ENCODE data around the gene ANLN. TPM values are rescaled to one million over a fixed set of nuclear protein-coding genes. Genes with fewer than 3 reads are reported as not detected.
A peak's percentile ranks its signal among the peaks of the same experiment; 100 is the strongest.

Gene ANLN
- polyA plus RNA-seq, 3 donors: 0.12 to 1.1 (median 0.25) TPM

DNA sequence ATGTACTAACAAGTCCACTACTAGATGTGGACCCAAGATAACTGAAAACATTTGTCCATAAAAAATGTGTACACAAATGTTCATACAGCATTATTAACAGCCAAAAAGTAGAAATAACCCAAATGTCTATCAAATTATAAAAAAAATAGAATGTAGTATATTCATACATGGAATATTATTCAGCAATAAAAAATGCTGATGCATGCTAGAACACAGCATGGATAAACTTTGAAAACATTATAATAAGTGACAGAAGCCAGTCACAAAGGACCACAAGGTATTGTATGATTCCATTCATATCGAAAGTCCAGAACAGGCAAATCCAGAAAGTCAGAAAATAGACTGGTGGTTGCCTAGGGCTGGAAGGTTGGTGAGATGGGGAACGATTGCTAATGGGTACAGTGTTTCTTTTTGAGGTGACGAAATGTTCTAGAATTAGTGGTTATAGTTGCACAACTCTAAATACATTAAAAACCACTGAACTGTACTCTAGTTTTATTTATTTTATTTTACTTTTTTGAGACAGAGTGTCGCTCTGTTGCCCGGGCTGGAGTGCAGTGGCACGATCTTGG is 43.3 kb upstream of the ANLN start:
- intact Hi-C loops (cut with micrococcal nuclease): no loop called here
- no peaks in the 10 kb centered on the region for H3K36me3 ChIP-seq (replicated peaks in 1 of 2; ENCODE audit: control insufficient read depth in 1 of 2, insufficient read depth in 2 of 2, low read length in 2 of 2)
- Mint-ChIP-seq H3K4me3 (no peak overlapping the region), H3K36me3 (no peaks in the 10 kb centered on the region), H3K9me3 (no peaks in the 10 kb centered on the region), H3K27ac (no peak overlapping the region), H3K27me3 (ENCODE audit: low read depth in 3 of 3) (no peaks in the 10 kb centered on the region), H3K4me1 (peaks cover 9% of the 10 kb centered on the region)
- no peak overlapping the region for H3K4me2 ChIP-seq (replicated peaks; ENCODE audit: extremely low read depth, low read length, poor library complexity, severe bottlenecking)
- H3K79me2 ChIP-seq (ENCODE audit: insufficient read depth, low read length): no peaks in the 10 kb centered on the region
- H3K27ac ChIP-seq (ENCODE audit: low read depth in 1 of 2, low read length in 2 of 2): no peak overlapping the region
- H3K9me3 ChIP-seq (replicated peaks in 1 of 2; ENCODE audit: control insufficient read depth in 1 of 2, insufficient read depth in 1 of 2, low read length in 2 of 2): no peaks in the 10 kb centered on the region
- H3K9ac ChIP-seq (ENCODE audit: insufficient read depth, low read length, poor library complexity, severe bottlenecking): no peak overlapping the region
- H3K27me3 ChIP-seq (ENCODE audit: control insufficient read depth in 2 of 2, insufficient read depth in 2 of 2, low read length in 2 of 2): no peaks in the 10 kb centered on the region
- TF ChIP-seq, protein P1, sequence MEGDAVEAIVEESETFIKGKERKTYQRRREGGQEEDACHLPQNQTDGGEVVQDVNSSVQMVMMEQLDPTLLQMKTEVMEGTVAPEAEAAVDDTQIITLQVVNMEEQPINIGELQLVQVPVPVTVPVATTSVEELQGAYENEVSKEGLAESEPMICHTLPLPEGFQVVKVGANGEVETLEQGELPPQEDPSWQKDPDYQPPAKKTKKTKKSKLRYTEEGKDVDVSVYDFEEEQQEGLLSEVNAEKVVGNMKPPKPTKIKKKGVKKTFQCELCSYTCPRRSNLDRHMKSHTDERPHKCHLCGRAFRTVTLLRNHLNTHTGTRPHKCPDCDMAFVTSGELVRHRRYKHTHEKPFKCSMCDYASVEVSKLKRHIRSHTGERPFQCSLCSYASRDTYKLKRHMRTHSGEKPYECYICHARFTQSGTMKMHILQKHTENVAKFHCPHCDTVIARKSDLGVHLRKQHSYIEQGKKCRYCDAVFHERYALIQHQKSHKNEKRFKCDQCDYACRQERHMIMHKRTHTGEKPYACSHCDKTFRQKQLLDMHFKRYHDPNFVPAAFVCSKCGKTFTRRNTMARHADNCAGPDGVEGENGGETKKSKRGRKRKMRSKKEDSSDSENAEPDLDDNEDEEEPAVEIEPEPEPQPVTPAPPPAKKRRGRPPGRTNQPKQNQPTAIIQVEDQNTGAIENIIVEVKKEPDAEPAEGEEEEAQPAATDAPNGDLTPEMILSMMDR (IDR thresholded peaks at IDR 0.05): no peak
- peaks cover 0 to 2% of the 10 kb centered on the region in 2 donors for H3K4me1 ChIP-seq (ENCODE audit: control insufficient read depth in 1 of 2, insufficient read depth in 2 of 2, low read length in 2 of 2)
- H2AFZ ChIP-seq (ENCODE audit: insufficient read depth, low read depth, low read length, poor library complexity, severe bottlenecking): no peak overlapping the region
- peak in 2 of 3 donors; percentile 6 to 7 for DNase-seq
- 89% methylated on average over 1 of the region's 6 CpGs for whole genome bisulfite sequencing (ENCODE audit: insufficient coverage)
- no peaks in the 10 kb centered on the region for H4K20me1 ChIP-seq (ENCODE audit: insufficient read depth, low read length)
- H3K4me3 ChIP-seq (replicated peaks in 1 of 3; ENCODE audit: low read depth in 2 of 3, low read length in 3 of 3): no peak overlapping the region

DNA sequence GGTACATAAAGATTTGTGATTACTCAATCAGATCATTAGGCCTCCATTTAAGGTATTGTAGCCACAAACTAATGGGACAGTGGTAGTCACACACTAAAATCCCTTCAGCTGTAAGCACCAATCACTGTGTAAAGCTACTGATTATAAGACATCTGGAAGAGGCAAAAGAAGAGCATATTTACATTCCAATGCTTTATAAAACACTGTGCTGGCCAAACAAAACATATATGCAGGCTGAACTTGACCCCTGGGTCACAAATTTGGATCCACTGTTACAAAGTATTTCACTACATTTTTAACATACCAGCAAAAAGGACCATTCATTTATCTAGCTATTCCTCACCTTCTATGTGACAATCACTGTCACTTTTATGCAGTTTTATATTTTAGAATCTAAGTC is 41.4 kb upstream of the ANLN start:
- H3K4me1 ChIP-seq (ENCODE audit: control insufficient read depth in 1 of 2, insufficient read depth in 2 of 2, low read length in 2 of 2): peaks cover 0 to 2% of the 10 kb centered on the region in 2 donors
- Mint-ChIP-seq H3K9me3 (no peaks in the 10 kb centered on the region), H3K27me3 (ENCODE audit: low read depth in 3 of 3) (no peaks in the 10 kb centered on the region), H3K36me3 (no peaks in the 10 kb centered on the region), H3K4me3 (no peak overlapping the region), H3K4me1 (peaks cover 9% of the 10 kb centered on the region), H3K27ac (no peak overlapping the region)
- no peak overlapping the region for H3K4me2 ChIP-seq (replicated peaks; ENCODE audit: extremely low read depth, low read length, poor library complexity, severe bottlenecking)
- TF ChIP-seq, protein P1 (IDR thresholded peaks at IDR 0.05): no peak
- no peaks in the 10 kb centered on the region for H3K9me3 ChIP-seq (replicated peaks in 1 of 2; ENCODE audit: control insufficient read depth in 1 of 2, insufficient read depth in 1 of 2, low read length in 2 of 2)
- no peaks in the 10 kb centered on the region for H3K79me2 ChIP-seq (ENCODE audit: insufficient read depth, low read length)
- no peaks in the 10 kb centered on the region for H3K36me3 ChIP-seq (replicated peaks in 1 of 2; ENCODE audit: control insufficient read depth in 1 of 2, insufficient read depth in 2 of 2, low read length in 2 of 2)
- no peaks in the 10 kb centered on the region for H4K20me1 ChIP-seq (ENCODE audit: insufficient read depth, low read length)
- intact Hi-C loops (cut with micrococcal nuclease): no loop called here
- H3K27ac ChIP-seq (ENCODE audit: low read depth in 1 of 2, low read length in 2 of 2): no peak overlapping the region
- no peak for DNase-seq
- H2AFZ ChIP-seq (ENCODE audit: insufficient read depth, low read depth, low read length, poor library complexity, severe bottlenecking): no peak overlapping the region
- no peak overlapping the region for H3K9ac ChIP-seq (ENCODE audit: insufficient read depth, low read length, poor library complexity, severe bottlenecking)
- H3K4me3 ChIP-seq (replicated peaks in 1 of 3; ENCODE audit: low read depth in 2 of 3, low read length in 3 of 3): no peak overlapping the region
- H3K27me3 ChIP-seq (ENCODE audit: control insufficient read depth in 2 of 2, insufficient read depth in 2 of 2, low read length in 2 of 2): no peaks in the 10 kb centered on the region

Data from CD14-positive monocyte (primary cell).